SK-N-SH (cell line): Measurements from ENCODE around the gene LANCL2. TPM values are rescaled to one million over a fixed set of nuclear protein-coding genes. Genes with fewer than 3 reads are reported as not detected.
A peak's percentile ranks its signal among the peaks of the same experiment; 100 is the strongest.

Experiments used
- CTCF ChIA-PET: fragments of 300-600, 350-600 bp; formaldehyde crosslinking; extraction: SDS; loops from one replicate; lab custom pipeline; 2021; lab: Yijun Ruan, JAX
- POLR2A ChIA-PET: fragments of 350-600 bp; sonication (Branson Sonifier 250); formaldehyde crosslinking; extraction: SDS; loops from one replicate; lab custom pipeline; 2020; ENCODE audit warnings: antibody characterized with exemption, inconsistent platforms; lab: Yijun Ruan, JAX
- DNase-seq: peaks from one replicate; pipeline ENCODE4 v3.0.0; 2012
- H2AFZ ChIP-seq: fragments of 200-600 bp; sonication (generic); 2 replicates; pipeline ENCODE4 v1.8.1; 2016; ENCODE audit warnings: antibody characterized with exemption, mild to moderate bottlenecking, low read depth
- H3F3A ChIP-seq: fragments of 200-600 bp; sonication (generic); replicated peaks from 2 replicates; pipeline ENCODE3; 2016; ENCODE audit warnings: antibody characterized with exemption, mild to moderate bottlenecking; ENCODE audit not compliant: insufficient read depth
- H3K27ac ChIP-seq, 2 experiments: fragments of 200-500 bp in 1 of 2; fragments of 200-600 bp in 1 of 2; sonication (Bioruptor generic) in 1 of 2; sonication (generic), shearing (Covaris generic) in 1 of 2; 2 replicates each; pipeline versions ENCODE4 v1.5.1 to v1.6.1; 2014 to 2016; ENCODE audit warnings: low read depth in 2 of 2, inconsistent platforms in 1 of 2, low read length in 1 of 2, mild to moderate bottlenecking in 1 of 2, mixed read lengths in 1 of 2
- H3K27me3 ChIP-seq: fragments of 200-600 bp; sonication (generic), shearing (Covaris generic); 2 replicates; pipeline ENCODE4 v1.6.1; 2016; ENCODE audit warnings: mixed run types; ENCODE audit not compliant: insufficient read depth
- H3K36me3 ChIP-seq, 2 experiments: fragments of 200-500 bp in 1 of 2; fragments of 200-600 bp in 1 of 2; sonication (Bioruptor generic) in 1 of 2; sonication (generic) in 1 of 2; replicated peaks in 1 of 2; 2 replicates each; pipeline versions ENCODE3 to v1.5.1; 2014 to 2016; ENCODE audit warnings: low read length in 1 of 2, mild to moderate bottlenecking in 1 of 2; ENCODE audit not compliant: insufficient read depth in 2 of 2, control insufficient read depth in 1 of 2
- H3K4me1 ChIP-seq, 2 experiments: fragments of 200-500 bp in 1 of 2; fragments of 200-600 bp in 1 of 2; sonication (Bioruptor generic) in 1 of 2; sonication (generic), shearing (Covaris generic) in 1 of 2; 2 replicates each; pipeline versions ENCODE4 v1.5.1 to v1.6.1; 2014 to 2016; ENCODE audit warnings: low read depth in 1 of 2, low read length in 1 of 2, mixed run types in 1 of 2; ENCODE audit not compliant: insufficient read depth in 2 of 2, control insufficient read depth in 1 of 2
- H3K4me2 ChIP-seq: fragments of 200-600 bp; sonication (generic), shearing (Covaris generic); 2 replicates; pipeline ENCODE4 v1.6.1; 2017; ENCODE audit warnings: mixed run types
- H3K4me3 ChIP-seq, 2 experiments: fragments of 200-500 bp in 1 of 2; fragments of 200-600 bp in 1 of 2; sonication (Bioruptor generic) in 1 of 2; sonication (generic), shearing (Covaris generic) in 1 of 2; 2 replicates each; pipeline versions ENCODE4 v1.5.1 to v1.8.1; 2014 to 2016; ENCODE audit warnings: low read depth in 2 of 2, inconsistent platforms in 1 of 2, low read length in 1 of 2, mild to moderate bottlenecking in 1 of 2, mixed read lengths in 1 of 2, moderate library complexity in 1 of 2
- H3K79me2 ChIP-seq: fragments of 200-600 bp; sonication (generic); 2 replicates; pipeline ENCODE4 v1.8.1; 2017; ENCODE audit warnings: mild to moderate bottlenecking; ENCODE audit not compliant: insufficient read depth
- H3K9ac ChIP-seq: fragments of 200-600 bp; sonication (generic); 2 replicates; pipeline ENCODE4 v1.6.1; 2017; ENCODE audit warnings: mixed run types
- H3K9me2 ChIP-seq: fragments of 200-600 bp; sonication (generic); 2 replicates; pipeline ENCODE4 v1.6.1; 2017; ENCODE audit warnings: mixed run types
- H3K9me3 ChIP-seq: fragments of 200-600 bp; sonication (generic); 2 replicates; pipeline ENCODE4 v1.6.1; 2017; ENCODE audit warnings: mixed run types, mild to moderate bottlenecking, moderate library complexity
- H4K20me1 ChIP-seq: fragments of 200-600 bp; sonication (generic); 2 replicates; pipeline ENCODE4 v1.6.1; 2017; ENCODE audit warnings: mild to moderate bottlenecking, mixed run types; ENCODE audit not compliant: insufficient read depth
- CHD2 ChIP-seq: fragments of 150-350 bp; IDR thresholded peaks from 2 replicates; pipeline ENCODE4 v1.6.1; 2018; ENCODE audit warnings: low read length; ENCODE audit not compliant: partially characterized antibody
- FOXJ3 ChIP-seq: sonication (generic); formaldehyde crosslinking; IDR thresholded peaks from 2 replicates; pipeline ENCODE4 v1.5.1; 2020; ENCODE audit warnings: mild to moderate bottlenecking, missing genetic modification reagents
- FOXM1 ChIP-seq: IDR thresholded peaks from 2 replicates; pipeline ENCODE4 v1.4.0; 2012; ENCODE audit warnings: low read depth, mild to moderate bottlenecking
- JUND ChIP-seq: IDR thresholded peaks from 2 replicates; pipeline ENCODE4 v1.4.0; 2012
- MEF2A ChIP-seq: IDR thresholded peaks from 2 replicates; pipeline ENCODE4 v1.4.0; 2012; ENCODE audit warnings: low read depth, borderline replicate concordance
- NFIC ChIP-seq: IDR thresholded peaks from 2 replicates; pipeline ENCODE4 v1.4.0; 2012; ENCODE audit warnings: borderline replicate concordance
- RAD21 ChIP-seq: IDR thresholded peaks from 2 replicates; pipeline ENCODE4 v1.6.1; 2012; ENCODE audit warnings: mild to moderate bottlenecking, low read length
- TAF1 ChIP-seq: IDR thresholded peaks from 2 replicates; pipeline ENCODE4 v1.6.1; 2012; ENCODE audit warnings: low read depth, mild to moderate bottlenecking, low read length, moderate library complexity, borderline replicate concordance
- TCF12 ChIP-seq: IDR thresholded peaks from 2 replicates; pipeline ENCODE4 v1.4.0; 2012
- TEAD4 ChIP-seq: IDR thresholded peaks from 2 replicates; pipeline ENCODE4 v1.4.0; 2012; ENCODE audit warnings: mild to moderate bottlenecking, borderline replicate concordance; ENCODE audit not compliant: insufficient read depth
- YY1 ChIP-seq: IDR thresholded peaks from 2 replicates; pipeline ENCODE4 v1.4.0; 2012; ENCODE audit warnings: low read depth, mild to moderate bottlenecking
- WGBS: methylation state at CpG from one replicate; pipeline ENCODE4 v1.1.6; 2017; ENCODE audit warnings: low lambda C conversion rate; 5-methylcytosine and 5-hydroxymethylcytosine counted together
- polyA plus RNA-seq, 3 experiments: library from polyadenylated mRNA; depleted of rRNA; stranded (reverse); fragments of >200 nt; gene quantifications; 2 replicates each; pipeline ENCODE4 v1.2.3, GENCODE V29; 2012
- TF ChIP-seq, protein P1 (sequence below): IDR thresholded peaks from 2 replicates; pipeline ENCODE4; 2012

LANCL2 gene
- polyA plus RNA-seq, 1 of the 3 experiments (the other 2 are of a cell fraction): 36.7 TPM

DNA sequence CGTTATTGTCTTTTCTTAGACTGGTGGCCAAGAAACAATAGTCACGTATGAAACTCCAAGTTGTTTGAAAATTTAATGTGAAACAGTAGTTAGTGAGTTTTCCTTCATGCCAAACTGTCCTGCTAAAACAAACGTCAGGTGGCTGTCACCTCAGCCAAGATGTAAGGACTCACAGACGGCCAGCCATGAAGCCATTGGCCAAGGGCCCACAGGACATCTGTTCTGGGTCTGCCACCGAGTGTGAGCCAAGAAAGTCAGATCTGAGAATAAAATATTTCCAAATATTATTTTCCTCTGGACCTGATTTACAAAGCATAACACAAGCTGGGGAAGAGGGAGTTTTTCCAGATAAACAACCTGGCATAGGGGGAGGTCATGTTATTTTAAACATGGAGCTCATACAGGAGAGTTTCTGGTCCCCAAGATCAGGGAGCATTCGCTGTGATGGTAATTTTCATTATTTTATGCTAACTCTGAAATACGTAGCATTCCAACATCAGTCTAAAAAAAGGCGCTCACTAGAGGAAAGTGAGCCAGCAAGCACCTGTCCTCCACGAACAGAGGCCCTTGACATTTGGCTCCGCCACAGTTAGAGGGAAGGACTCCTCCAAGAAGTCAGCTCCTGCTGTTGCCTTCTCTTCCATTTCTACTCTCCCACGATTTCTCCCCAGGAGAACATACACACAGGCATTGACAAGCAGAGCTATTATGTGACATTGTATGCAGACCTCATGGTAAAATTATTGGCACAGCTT is 38.9 kb upstream of the LANCL2 start:
- Histone ChIP-seq H3K27ac (peak overlapping the region; percentile 50 to 53; a peak in 3 of 4 replicates), H3K27me3 (no peaks in the 10 kb centered on the region), H3F3A (peaks cover 15% of the 10 kb centered on the region), H3K4me1 (peaks cover 12 to 25% of the 10 kb centered on the region in 2 experiments), H3K79me2 (no peaks in the 10 kb centered on the region), H3K9ac (no peak overlapping the region), H3K9me3 (no peaks in the 10 kb centered on the region), H3K9me2 (no peaks in the 10 kb centered on the region), H3K4me2 (peak overlapping the region; percentile 53), H2AFZ (peak overlapping the region; percentile 14; the same call in 1 of the 2 replicates), H3K36me3 (no peaks in the 10 kb centered on the region), H4K20me1 (no peaks in the 10 kb centered on the region), H3K4me3 (no peak overlapping the region)
- ChIA-PET POLR2A (no interaction called here), CTCF (no interaction called here)
- no peak for TF ChIP-seq JUND
- TF ChIP-seq, protein P1, sequence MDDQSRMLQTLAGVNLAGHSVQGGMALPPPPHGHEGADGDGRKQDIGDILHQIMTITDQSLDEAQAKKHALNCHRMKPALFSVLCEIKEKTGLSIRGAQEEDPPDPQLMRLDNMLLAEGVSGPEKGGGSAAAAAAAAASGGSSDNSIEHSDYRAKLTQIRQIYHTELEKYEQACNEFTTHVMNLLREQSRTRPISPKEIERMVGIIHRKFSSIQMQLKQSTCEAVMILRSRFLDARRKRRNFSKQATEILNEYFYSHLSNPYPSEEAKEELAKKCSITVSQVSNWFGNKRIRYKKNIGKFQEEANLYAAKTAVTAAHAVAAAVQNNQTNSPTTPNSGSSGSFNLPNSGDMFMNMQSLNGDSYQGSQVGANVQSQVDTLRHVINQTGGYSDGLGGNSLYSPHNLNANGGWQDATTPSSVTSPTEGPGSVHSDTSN: peak; percentile 44; the same call in 1 of the 2 replicates
- TF ChIP-seq NFIC: peak; percentile 67
- TF ChIP-seq CHD2: no peak
- TF ChIP-seq RAD21: no peak
- peak; percentile 88 for TF ChIP-seq TCF12
- no peak for DNase-seq
- WGBS: 70% methylated on average over 11 of the region's 11 CpGs

DNA sequence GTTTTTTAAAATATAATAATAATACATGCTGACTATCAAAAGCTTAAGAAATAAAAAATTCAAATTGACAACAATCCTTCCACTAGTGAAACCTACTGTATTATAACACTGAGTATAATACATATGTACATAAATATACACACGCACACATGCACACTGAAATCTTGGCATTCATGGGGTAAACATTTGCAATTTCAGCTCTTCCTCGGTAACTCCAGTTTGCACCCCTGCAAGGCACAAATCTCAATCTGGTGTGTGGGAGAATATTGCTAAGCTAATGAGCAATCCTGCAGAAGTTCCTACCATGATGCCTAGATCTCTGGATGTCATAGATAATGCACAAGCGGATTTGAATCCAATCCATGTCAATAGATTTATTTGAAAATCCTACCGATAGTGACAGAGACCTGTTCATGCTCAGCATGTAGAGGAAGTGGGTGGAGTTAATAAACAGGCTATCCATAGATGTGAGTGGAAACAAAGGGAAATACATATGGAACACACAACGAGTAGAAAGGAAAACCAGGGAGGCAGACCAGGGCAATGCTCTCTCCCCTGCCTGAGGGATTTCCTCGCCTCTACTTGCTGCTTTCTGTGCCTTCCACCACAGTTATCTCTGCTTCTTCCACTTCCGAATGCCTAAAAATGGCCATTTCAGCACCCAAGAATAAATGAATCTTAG is 38.1 kb upstream of the LANCL2 start:
- 83% methylated on average over 7 of the region's 7 CpGs for WGBS
- Histone ChIP-seq H3K9me3 (no peaks in the 10 kb centered on the region; the same call in 1 of the 2 replicates), H3K4me1 (peaks cover 12 to 25% of the 10 kb centered on the region in 2 experiments), H4K20me1 (no peaks in the 10 kb centered on the region), H3K27ac (no peak overlapping the region), H3K27me3 (no peaks in the 10 kb centered on the region), H3K4me2 (no peak overlapping the region)
- CTCF ChIA-PET: interaction anchor here (1.3 kb wide), 1 partner anchor 83 kb away, joined by 4 read pairs; no protein-coding TSS in a partner anchor
- TF ChIP-seq FOXM1: no peak
- TF ChIP-seq FOXJ3 (CRISPR knock-in tag): no peak
- no peak for TF ChIP-seq YY1
- TF ChIP-seq TEAD4: no peak
- TF ChIP-seq MEF2A: no peak
- TF ChIP-seq TAF1: no peak
- no peak for TF ChIP-seq JUND
- TF ChIP-seq, all 33 proteins: peak for 0
- Histone ChIP-seq H3K79me2 (no peaks in the 10 kb centered on the region), H3K36me3 (no peaks in the 10 kb centered on the region), H3K9ac (no peak overlapping the region), H3F3A (peaks cover 15% of the 10 kb centered on the region), H3K4me3 (no peak overlapping the region), H2AFZ (no peak overlapping the region), H3K9me2 (no peaks in the 10 kb centered on the region)
- POLR2A ChIA-PET: no interaction called here
- DNase-seq: no peak
